Right lobe of liver (tissue), 4 donors: ENCODE results near the gene CYTH1.

ENCODE experiments used
- CTCF ChIP-seq, 4 donors: fragments of 200-600 bp in 3 of 4; fragments of 450-650 bp in 1 of 4; IDR thresholded peaks; one replicate each; pipeline versions ENCODE4 v1.5.1 to v1.8.0; 2016 to 2022; ENCODE audit warnings: antibody characterized with exemption in 4 of 4, mild to moderate bottlenecking in 2 of 4
- POLR2A ChIP-seq: fragments of 450-650 bp; IDR thresholded peaks from one replicate; pipeline ENCODE4 v1.6.1; 2017; ENCODE audit warnings: antibody characterized with exemption, mild to moderate bottlenecking
- donor health status: DM: no; HTN: no; CAD: no.
- donor health status: DM: no; HTN: no; CAD: no.
- donor health status: DM: no; HTN: yes; CAD: no.

- no peak for TF ChIP-seq POLR2A
- TF ChIP-seq CTCF (IDR thresholded peaks at IDR 0.05) = no peak
These were observed 19.9 kb upstream of the CYTH1 start for GRCh38 chr17:78802008-78802407.
